IMR-90 (cell line): ENCODE results near the gene CDA. TPM values are rescaled to one million over a fixed set of nuclear protein-coding genes. Genes with fewer than 3 reads are reported as not detected.
A peak's percentile ranks its signal among the peaks of the same experiment; 100 is the strongest.

Experiments
- ATAC-seq: fragments of 200-7000 bp; cut with Tn5 transposase; 2 replicates; pipeline ENCODE4 v1.9.1; 2020; ENCODE audit warnings: low read depth, mild to moderate bottlenecking, moderate library complexity
- BruUV-seq: library from RNA; stranded (reverse); fragments of 400-500 nt; replicated peaks from 2 replicates; lab custom pipeline; 2021; lab: Mats Ljungman, UMichigan
- CTCF ChIA-PET: fragments of 300-600 bp; formaldehyde crosslinking; extraction: SDS; loops from one replicate; lab custom pipeline; 2021; ENCODE audit warnings: antibody characterized with exemption; lab: Yijun Ruan, JAX
- POLR2A ChIA-PET: fragments of 300-600 bp; sonication (Branson Sonifier 250); formaldehyde crosslinking; loops from one replicate; lab custom pipeline; 2022; ENCODE audit warnings: antibody characterized with exemption; ENCODE audit not compliant: unreplicated experiment; lab: Charles Lee
- DNase-seq: peaks from one replicate; pipeline ENCODE4 v3.0.0; 2013
- H2AFZ ChIP-seq: replicated peaks from 2 replicates; pipeline ENCODE3; 2013; ENCODE audit warnings: low read length, mild to moderate bottlenecking; ENCODE audit not compliant: poor library complexity
- H2AK5ac ChIP-seq: 2 replicates; pipeline ENCODE4 v1.6.1; 2013; ENCODE audit warnings: low read depth, low read length, inconsistent platforms
- H2AK9ac ChIP-seq: replicated peaks from 2 replicates; pipeline ENCODE3; 2013; ENCODE audit warnings: mild to moderate bottlenecking, low read depth, low read length, moderate library complexity; ENCODE audit not compliant: poor library complexity
- H2BK120ac ChIP-seq: 2 replicates; pipeline ENCODE4 v1.6.1; 2013; ENCODE audit warnings: low read depth, low read length, inconsistent platforms
- H2BK15ac ChIP-seq: 3 replicates; pipeline ENCODE4 v1.6.1; 2013; ENCODE audit warnings: low read depth, low read length, inconsistent platforms
- H2BK20ac ChIP-seq: 2 replicates; pipeline ENCODE4 v1.6.1; 2013; ENCODE audit warnings: low read depth, mild to moderate bottlenecking, inconsistent platforms, low read length, moderate library complexity
- H2BK5ac ChIP-seq: 2 replicates; pipeline ENCODE4 v1.6.1; 2013; ENCODE audit warnings: mild to moderate bottlenecking, low read depth, low read length, inconsistent platforms; ENCODE audit not compliant: poor library complexity, severe bottlenecking
- H3K14ac ChIP-seq: replicated peaks from 2 replicates; pipeline ENCODE4 v1.6.1; 2013; ENCODE audit warnings: low read depth, low read length, inconsistent platforms
- H3K18ac ChIP-seq: 2 replicates; pipeline ENCODE4 v1.6.1; 2013; ENCODE audit warnings: low read depth, low read length, control low read depth
- H3K23ac ChIP-seq: 2 replicates; pipeline ENCODE4 v1.6.1; 2013; ENCODE audit warnings: low read depth, low read length, inconsistent platforms
- H3K27ac ChIP-seq: 2 replicates; pipeline ENCODE4 v1.5.1; 2013; ENCODE audit warnings: mild to moderate bottlenecking, control low read depth, low read length; ENCODE audit not compliant: insufficient read depth
- H3K27me3 ChIP-seq: 2 replicates; pipeline ENCODE4 v1.6.1; 2013; ENCODE audit warnings: low read length; ENCODE audit not compliant: control insufficient read depth, insufficient read depth
- H3K36me3 ChIP-seq: 2 replicates; pipeline ENCODE4 v1.6.1; 2013; ENCODE audit warnings: low read length, mixed read lengths; ENCODE audit not compliant: control insufficient read depth, insufficient read depth
- H3K4ac ChIP-seq: 2 replicates; pipeline ENCODE4 v1.6.1; 2013; ENCODE audit warnings: low read depth, low read length, inconsistent platforms
- H3K4me1 ChIP-seq: 2 replicates; pipeline ENCODE4 v1.6.1; 2013; ENCODE audit warnings: low read length, mixed read lengths; ENCODE audit not compliant: control insufficient read depth, insufficient read depth
- H3K4me2 ChIP-seq: 2 replicates; pipeline ENCODE4 v1.6.1; 2013; ENCODE audit warnings: low read depth, mild to moderate bottlenecking, control low read depth, low read length, moderate library complexity
- H3K4me3 ChIP-seq: 2 replicates; pipeline ENCODE4 v1.5.1; 2013; ENCODE audit warnings: low read depth, mild to moderate bottlenecking, control low read depth, low read length, moderate library complexity; ENCODE audit not compliant: insufficient read depth
- H3K56ac ChIP-seq: 2 replicates; pipeline ENCODE4 v1.6.1; 2013; ENCODE audit warnings: low read length, inconsistent platforms; ENCODE audit not compliant: insufficient read depth; ENCODE audit errors: extremely low read depth
- H3K79me1 ChIP-seq, 2 experiments: 2 replicates each; pipeline ENCODE4 v1.6.1; 2013; ENCODE audit warnings: low read length in 2 of 2, inconsistent platforms in 1 of 2, low read depth in 1 of 2
- H3K9ac ChIP-seq: 2 replicates; pipeline ENCODE4 v1.6.1; 2013; ENCODE audit warnings: low read depth, low read length, control low read depth
- H3K9me1 ChIP-seq: 2 replicates; pipeline ENCODE4 v1.6.1; 2013; ENCODE audit warnings: low read length, inconsistent platforms; ENCODE audit not compliant: insufficient read depth
- H3K9me3 ChIP-seq: 2 replicates; pipeline ENCODE4 v1.6.1; 2013; ENCODE audit warnings: low read length; ENCODE audit not compliant: control insufficient read depth, insufficient read depth
- H4K20me1 ChIP-seq: 2 replicates; pipeline ENCODE4 v1.6.1; 2013; ENCODE audit warnings: low read length, inconsistent platforms; ENCODE audit not compliant: insufficient read depth
- H4K5ac ChIP-seq: 2 replicates; pipeline ENCODE4 v1.6.1; 2013; ENCODE audit warnings: mild to moderate bottlenecking, low read depth, low read length, control low read depth
- H4K8ac ChIP-seq, 2 experiments: 2 replicates each; pipeline ENCODE4 v1.6.1; 2013; ENCODE audit warnings: low read depth in 2 of 2, low read length in 2 of 2, control low read depth in 1 of 2, inconsistent platforms in 1 of 2
- H4K91ac ChIP-seq: 2 replicates; pipeline ENCODE4 v1.6.1; 2013; ENCODE audit warnings: low read depth, low read length, inconsistent platforms; ENCODE audit not compliant: insufficient read depth
- BHLHE40 ChIP-seq: fragments of 150-350 bp; IDR thresholded peaks from 2 replicates; pipeline ENCODE4 v1.6.1; 2016; ENCODE audit warnings: mild to moderate bottlenecking, low read depth, low read length
- CEBPB ChIP-seq: IDR thresholded peaks from 2 replicates; pipeline ENCODE4 v1.6.1; 2012; ENCODE audit warnings: low read depth, low read length, improper control_type of control experiment
- CHD1 ChIP-seq: IDR thresholded peaks from 2 replicates; pipeline ENCODE4 v1.6.1; 2012; ENCODE audit warnings: low read depth, low read length, improper control_type of control experiment
- FOS ChIP-seq: fragments of 150-350 bp; IDR thresholded peaks from 2 replicates; pipeline ENCODE4 v1.6.1; 2016; ENCODE audit warnings: low read depth, low read length
- MAFK ChIP-seq: IDR thresholded peaks from 2 replicates; pipeline ENCODE4 v1.6.1; 2012; ENCODE audit warnings: low read depth, low read length, improper control_type of control experiment
- MAZ ChIP-seq: IDR thresholded peaks from 2 replicates; pipeline ENCODE4 v1.6.1; 2012; ENCODE audit warnings: low read depth, mild to moderate bottlenecking, low read length, improper control_type of control experiment, moderate library complexity, borderline replicate concordance
- MXI1 ChIP-seq: IDR thresholded peaks from 2 replicates; pipeline ENCODE4 v1.6.1; 2012; ENCODE audit warnings: low read depth, mild to moderate bottlenecking, low read length, moderate library complexity, borderline replicate concordance
- POLR2A ChIP-seq: IDR thresholded peaks from 2 replicates; pipeline ENCODE4 v1.6.1; 2012; ENCODE audit warnings: mild to moderate bottlenecking, low read depth, low read length
- RCOR1 ChIP-seq: IDR thresholded peaks from 2 replicates; pipeline ENCODE4 v1.6.1; 2012; ENCODE audit warnings: mild to moderate bottlenecking, low read length, improper control_type of control experiment; ENCODE audit not compliant: insufficient replicate concordance
- RFX5 ChIP-seq: IDR thresholded peaks from 2 replicates; pipeline ENCODE4 v1.8.0; 2012; ENCODE audit warnings: low read depth, mild to moderate bottlenecking, low read length, moderate library complexity
- SMC3 ChIP-seq: fragments of 150-350 bp; IDR thresholded peaks from 2 replicates; pipeline ENCODE4 v1.6.1; 2016; ENCODE audit warnings: low read depth, mild to moderate bottlenecking, antibody characterized with exemption, low read length, moderate library complexity
- WGBS, 2 experiments: methylation state at CpG; one replicate each; pipeline versions ENCODE4 v1.1.5 to v1.1.7; 2013; ENCODE audit warnings: missing lambda C conversion rate in 2 of 2; ENCODE audit not compliant: insufficient read length in 1 of 2; ENCODE audit errors: extremely low coverage in 2 of 2; 5-methylcytosine and 5-hydroxymethylcytosine counted together
- dilution Hi-C: fragments of 300-500 bp; cut with HindIII; formaldehyde crosslinking; loops from one replicate; pipeline ENCODE4 v1.14.3; 2018; ENCODE audit warnings: low sequenced_read_pairs; ENCODE audit not compliant: unreplicated experiment
- in situ Hi-C: fragments of 300-500 bp; cut with MboI; formaldehyde crosslinking; loops from 3 replicates; pipeline ENCODE4 v1.14.3; 2019; ENCODE audit warnings: low sequenced_read_pairs, inconsistent platforms, mixed read lengths
- intact Hi-C: fragments of 100-400 bp; cut with micrococcal nuclease; formaldehyde crosslinking; loops from 2 replicates; pipeline ENCODE4 v1.10.0; 2022
- polyA plus RNA-seq, 3 experiments: library from polyadenylated mRNA; depleted of rRNA; stranded (reverse); fragments of >200 nt; gene quantifications; 2 replicates each; pipeline ENCODE4 v1.2.3, GENCODE V29; 2012; ENCODE audit warnings: low replicate concordance in 1 of 3
- total RNA-seq: library from RNA; depleted of rRNA; stranded (reverse); fragments of >200 nt; gene quantifications from 2 replicates; pipeline ENCODE4 v1.2.3, GENCODE V29; 2012
- TF ChIP-seq, protein P1 (sequence below): fragments of 150-350 bp; IDR thresholded peaks from 2 replicates; pipeline ENCODE4 v1.6.1; 2016; ENCODE audit warnings: low read depth, mild to moderate bottlenecking, low read length, moderate library complexity, borderline replicate concordance
- TF ChIP-seq, protein P2 (sequence below): conservative IDR thresholded peaks from 2 replicates; pipeline ENCODE4 v1.5.1; 2012; ENCODE audit warnings: mild to moderate bottlenecking, low read depth, low read length, improper control_type of control experiment
- TF ChIP-seq, protein P3 (sequence below): fragments of 150-350 bp; IDR thresholded peaks from 2 replicates; pipeline ENCODE4 v1.6.1; 2017; ENCODE audit warnings: mild to moderate bottlenecking, antibody characterized with exemption, low read length, low read depth

CDA gene
- total and polyA plus RNA-seq, 2 of the 4 experiments (the other 2 are of a cell fraction), result 0.90 to 9.4 TPM

DNA sequence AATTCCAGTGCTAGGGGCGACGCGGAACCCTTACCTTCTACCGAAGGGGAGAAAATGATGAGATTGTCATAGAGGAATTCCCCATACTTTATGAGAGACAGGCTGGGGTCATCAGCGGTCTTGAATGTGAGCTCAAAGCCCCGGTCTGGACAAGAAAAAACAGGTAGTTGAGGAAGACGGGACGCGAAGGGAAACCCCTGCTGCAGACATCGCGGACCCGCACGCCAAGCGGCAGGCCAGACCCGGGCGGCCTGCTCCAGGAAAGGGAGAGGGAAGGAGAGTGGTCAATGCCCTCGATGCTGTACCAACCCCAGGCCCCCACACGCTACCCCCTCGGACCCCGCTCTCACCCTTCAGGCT, 71.9 kb downstream of the CDA start:
- H3K4ac ChIP-seq, result peak overlapping the region; percentile 80
- H2AK9ac ChIP-seq, result peak overlapping the region; percentile 74
- no peak overlapping the region for H2BK15ac ChIP-seq
- peak overlapping the region; percentile 79 for H3K4me2 ChIP-seq
- no peak for TF ChIP-seq MXI1
- TF ChIP-seq, protein P1, sequence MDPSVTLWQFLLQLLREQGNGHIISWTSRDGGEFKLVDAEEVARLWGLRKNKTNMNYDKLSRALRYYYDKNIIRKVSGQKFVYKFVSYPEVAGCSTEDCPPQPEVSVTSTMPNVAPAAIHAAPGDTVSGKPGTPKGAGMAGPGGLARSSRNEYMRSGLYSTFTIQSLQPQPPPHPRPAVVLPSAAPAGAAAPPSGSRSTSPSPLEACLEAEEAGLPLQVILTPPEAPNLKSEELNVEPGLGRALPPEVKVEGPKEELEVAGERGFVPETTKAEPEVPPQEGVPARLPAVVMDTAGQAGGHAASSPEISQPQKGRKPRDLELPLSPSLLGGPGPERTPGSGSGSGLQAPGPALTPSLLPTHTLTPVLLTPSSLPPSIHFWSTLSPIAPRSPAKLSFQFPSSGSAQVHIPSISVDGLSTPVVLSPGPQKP, result no peak
- no peak for TF ChIP-seq MAFK
- TF ChIP-seq FOS, result no peak
- TF ChIP-seq, protein P2, sequence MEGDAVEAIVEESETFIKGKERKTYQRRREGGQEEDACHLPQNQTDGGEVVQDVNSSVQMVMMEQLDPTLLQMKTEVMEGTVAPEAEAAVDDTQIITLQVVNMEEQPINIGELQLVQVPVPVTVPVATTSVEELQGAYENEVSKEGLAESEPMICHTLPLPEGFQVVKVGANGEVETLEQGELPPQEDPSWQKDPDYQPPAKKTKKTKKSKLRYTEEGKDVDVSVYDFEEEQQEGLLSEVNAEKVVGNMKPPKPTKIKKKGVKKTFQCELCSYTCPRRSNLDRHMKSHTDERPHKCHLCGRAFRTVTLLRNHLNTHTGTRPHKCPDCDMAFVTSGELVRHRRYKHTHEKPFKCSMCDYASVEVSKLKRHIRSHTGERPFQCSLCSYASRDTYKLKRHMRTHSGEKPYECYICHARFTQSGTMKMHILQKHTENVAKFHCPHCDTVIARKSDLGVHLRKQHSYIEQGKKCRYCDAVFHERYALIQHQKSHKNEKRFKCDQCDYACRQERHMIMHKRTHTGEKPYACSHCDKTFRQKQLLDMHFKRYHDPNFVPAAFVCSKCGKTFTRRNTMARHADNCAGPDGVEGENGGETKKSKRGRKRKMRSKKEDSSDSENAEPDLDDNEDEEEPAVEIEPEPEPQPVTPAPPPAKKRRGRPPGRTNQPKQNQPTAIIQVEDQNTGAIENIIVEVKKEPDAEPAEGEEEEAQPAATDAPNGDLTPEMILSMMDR, result no peak
- TF ChIP-seq, protein P3, sequence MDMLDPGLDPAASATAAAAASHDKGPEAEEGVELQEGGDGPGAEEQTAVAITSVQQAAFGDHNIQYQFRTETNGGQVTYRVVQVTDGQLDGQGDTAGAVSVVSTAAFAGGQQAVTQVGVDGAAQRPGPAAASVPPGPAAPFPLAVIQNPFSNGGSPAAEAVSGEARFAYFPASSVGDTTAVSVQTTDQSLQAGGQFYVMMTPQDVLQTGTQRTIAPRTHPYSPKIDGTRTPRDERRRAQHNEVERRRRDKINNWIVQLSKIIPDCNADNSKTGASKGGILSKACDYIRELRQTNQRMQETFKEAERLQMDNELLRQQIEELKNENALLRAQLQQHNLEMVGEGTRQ, result no peak
- no peak for TF ChIP-seq CHD1
- no peak for TF ChIP-seq RCOR1
- no peak for TF ChIP-seq BHLHE40
- no peak for TF ChIP-seq SMC3
- TF ChIP-seq RFX5, result no peak
- no peak for TF ChIP-seq MAZ
- TF ChIP-seq POLR2A, result no peak
- no peak for TF ChIP-seq CEBPB
- peaks cover 31 to 62% of the 10 kb centered on the region in 2 experiments for H3K79me1 ChIP-seq
- H4K91ac ChIP-seq, result peak overlapping the region; percentile 64; the same call in 1 of the 2 replicates
- peak overlapping the region; percentile 27 for H2BK5ac ChIP-seq
- peak overlapping the region; percentile 67 for H3K56ac ChIP-seq
- H4K5ac ChIP-seq, result peak overlapping the region; percentile 44
- H2AFZ ChIP-seq, result peak overlapping the region; percentile 94
- TSS peak; percentile 78 for BruUV-seq
- in situ Hi-C loops, result no loop called here
- peaks cover 16% of the 10 kb centered on the region for H3K36me3 ChIP-seq
- H3K27ac ChIP-seq, result peak overlapping the region; percentile 64
- no peak overlapping the region for H3K18ac ChIP-seq
- 0% methylated on average over 2 of the region's 20 CpGs; no CpG with 5 or more reads in 1 of the 2 experiments for WGBS, 2 experiments
- H3K23ac ChIP-seq, result peak overlapping the region; percentile 74
- peaks cover 4% of the 10 kb centered on the region for H3K4me1 ChIP-seq
- ATAC-seq, result peak; percentile 4
- dilution Hi-C loops, result no loop called here
- DNase-seq, result no peak
- H3K27me3 ChIP-seq, result no peaks in the 10 kb centered on the region
- H2BK20ac ChIP-seq, result no peak overlapping the region
- H4K8ac ChIP-seq, result peak overlapping the region; percentile 58 to 96; a peak in 3 of 4 replicates
- intact Hi-C loops, result no loop called here
- H3K9me1 ChIP-seq, result peaks cover 9% of the 10 kb centered on the region
- no peak overlapping the region for H2BK120ac ChIP-seq
- ChIA-PET CTCF (interaction anchor here (1.1 kb wide), 1 partner anchor 535 kb away, joined by 3 read pairs; no protein-coding TSS in a partner anchor), POLR2A (interaction anchor here (0.7 kb wide), 1 partner anchor 73 kb away, joined by 3 read pairs; no protein-coding TSS in a partner anchor)
- peak overlapping the region; percentile 47 for H2AK5ac ChIP-seq
- peak overlapping the region; percentile 86 for H3K9ac ChIP-seq
- H3K9me3 ChIP-seq, result no peaks in the 10 kb centered on the region
- H3K4me3 ChIP-seq, result peak overlapping the region; percentile 73
- peak overlapping the region; percentile 82 for H3K14ac ChIP-seq
- H4K20me1 ChIP-seq, result no peaks in the 10 kb centered on the region; the same call in 1 of the 2 replicates
